ENCODE measurements around the gene P2RX2. TPM values are rescaled to one million over a fixed set of nuclear protein-coding genes. Genes with fewer than 3 reads are reported as not detected.

The P2RX2 gene
- total and polyA plus RNA-seq, 8 donors: 0.19 to 0.78 TPM; not detected in 6

- WGBS, 5 donors: 87 to 93% (median 93%) methylated on average over 15 to 36 of the region's 36 CpGs
- H3K4me3 ChIP-seq: no peak overlapping the region
These were observed 45.5 kb upstream of the P2RX2 start for GRCh38 chr12:132572801-132573760.

GRCh38 chr12:132574271-132574996, 44.1 kb upstream of the P2RX2 start:
- WGBS, 5 donors: 95 to 97% (median 96%) methylated on average over 36 to 39 of the region's 39 CpGs
- H3K9me3 ChIP-seq: no peaks in the 10 kb centered on the region
- intact Hi-C loops (cut with DNase I; ENCODE audit: low total_unique reads): no loop called here
- no peak for DNase-seq
- H3K4me3 ChIP-seq: no peak overlapping the region
- peaks cover 4 to 14% (median 10%) of the 10 kb centered on the region in 4 donors for H3K4me1 ChIP-seq
- no peak overlapping the region for H3K27ac ChIP-seq
- peaks cover 28 to 98% (median 90%) of the 10 kb centered on the region in 4 donors for H3K36me3 ChIP-seq
- TF ChIP-seq CTCF (IDR thresholded peaks at IDR 0.05) (no peak), POLR2A (IDR thresholded peaks at IDR 0.05) (no peak), POLR2AphosphoS5 (IDR thresholded peaks at IDR 0.05) (no peak), EP300 (IDR thresholded peaks at IDR 0.05) (no peak)
- no peaks in the 10 kb centered on the region for H3K27me3 ChIP-seq

More at GRCh38 chr12:132572801-132573760, 45.5 kb upstream of the P2RX2 start:
- Histone ChIP-seq H3K36me3 (peaks cover 28 to 97% (median 81%) of the 10 kb centered on the region in 4 donors), H3K9me3 (no peaks in the 10 kb centered on the region), H3K27me3 (no peaks in the 10 kb centered on the region), H3K4me1 (peaks cover 4 to 14% (median 10%) of the 10 kb centered on the region in 4 donors), H3K27ac (no peak overlapping the region)
- intact Hi-C loops (cut with DNase I; ENCODE audit: low total_unique reads): no loop called here
- DNase-seq: no peak
- no peak for TF ChIP-seq POLR2A (IDR thresholded peaks at IDR 0.05)

GRCh38 chr12:132575661-132576060, 42.9 kb upstream of the P2RX2 start:
- Histone ChIP-seq H3K4me1 (peaks cover 4 to 13% (median 10%) of the 10 kb centered on the region in 4 donors), H3K9me3 (no peaks in the 10 kb centered on the region), H3K4me3 (no peak overlapping the region), H3K27ac (no peak overlapping the region), H3K27me3 (no peaks in the 10 kb centered on the region), H3K36me3 (peaks cover 31 to 98% (median 92%) of the 10 kb centered on the region in 4 donors)
- DNase-seq: no peak
- TF ChIP-seq CTCF (IDR thresholded peaks at IDR 0.05) (no peak), POLR2A (IDR thresholded peaks at IDR 0.05) (no peak), POLR2AphosphoS5 (IDR thresholded peaks at IDR 0.05) (no peak), EP300 (IDR thresholded peaks at IDR 0.05) (no peak)
- intact Hi-C loops (cut with DNase I; ENCODE audit: low total_unique reads): no loop called here
- WGBS, 5 donors: 86 to 96% (median 96%) methylated on average over 4 to 11 of the region's 11 CpGs

GRCh38 chr12:132576701-132577100, 41.9 kb upstream of the P2RX2 start:
- 90 to 96% (median 94%) methylated on average over 8 to 12 of the region's 12 CpGs for WGBS, 5 donors
- Histone ChIP-seq H3K9me3 (no peaks in the 10 kb centered on the region), H3K36me3 (peaks cover 34 to 98% (median 91%) of the 10 kb centered on the region in 4 donors), H3K27ac (no peak overlapping the region), H3K27me3 (no peaks in the 10 kb centered on the region), H3K4me1 (peaks cover 0 to 3% (median 2%) of the 10 kb centered on the region in 4 donors), H3K4me3 (no peak overlapping the region)
- TF ChIP-seq EP300 (IDR thresholded peaks at IDR 0.05): no peak
- no peak for TF ChIP-seq POLR2A (IDR thresholded peaks at IDR 0.05)
- TF ChIP-seq CTCF (IDR thresholded peaks at IDR 0.05): no peak
- TF ChIP-seq POLR2AphosphoS5 (IDR thresholded peaks at IDR 0.05): no peak
- DNase-seq: no peak
- intact Hi-C loops (cut with DNase I; ENCODE audit: low total_unique reads): no loop called here
